HG03135 (cell line): ENCODE results near the gene ROPN1B.

ENCODE experiments used
- ATAC-seq: cut with Tn5 transposase; IDR thresholded peaks from one replicate; pipeline ENCODE4 v1.9.1; 2021; ENCODE audit warnings: mild to moderate bottlenecking, moderate library complexity; ENCODE audit not compliant: unreplicated experiment

Gene ROPN1B

DNA sequence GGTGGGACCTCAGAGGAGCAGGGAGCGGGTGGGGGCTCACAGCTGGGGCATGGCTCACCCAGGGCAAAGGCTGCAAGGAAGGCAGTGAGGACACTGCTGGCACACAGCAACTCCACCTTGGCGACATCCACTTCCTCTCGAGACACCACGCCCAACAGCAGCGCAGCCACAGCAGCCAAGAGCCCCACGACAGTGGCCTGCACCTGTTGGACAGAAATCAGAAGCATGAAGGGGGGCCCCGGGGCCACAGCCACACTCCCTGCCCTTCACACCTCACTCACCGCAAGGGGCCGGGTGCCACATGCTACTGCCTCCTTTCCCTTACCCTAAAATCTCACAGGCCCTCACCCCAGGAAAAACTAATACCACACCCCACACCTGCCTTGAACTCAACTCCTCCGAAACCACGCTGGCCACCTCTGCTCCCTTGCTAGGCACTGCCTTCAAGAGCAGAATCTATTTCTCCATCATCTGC is 57.3 kb downstream of the ROPN1B start:
- ATAC-seq: no peak

DNA sequence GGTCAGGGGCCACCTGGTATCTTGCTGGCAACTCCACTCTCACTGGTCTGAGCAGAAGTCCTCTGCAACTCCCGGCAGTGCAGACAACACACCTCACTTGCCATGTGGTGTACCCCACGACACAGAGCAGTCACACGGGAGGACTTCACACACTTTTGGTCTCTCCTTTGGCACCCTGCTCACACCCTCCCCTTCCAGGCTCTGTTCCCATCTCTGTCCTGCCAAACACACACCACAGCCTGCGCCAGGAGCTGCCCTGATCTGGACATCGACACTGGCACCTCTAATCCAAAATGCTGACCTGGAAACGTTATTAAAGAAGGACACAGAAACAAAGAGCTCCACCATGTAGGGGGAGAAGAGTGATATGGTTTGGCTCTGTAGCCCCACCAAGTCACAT is 57.8 kb downstream of the ROPN1B start:
- ATAC-seq: no peak

DNA sequence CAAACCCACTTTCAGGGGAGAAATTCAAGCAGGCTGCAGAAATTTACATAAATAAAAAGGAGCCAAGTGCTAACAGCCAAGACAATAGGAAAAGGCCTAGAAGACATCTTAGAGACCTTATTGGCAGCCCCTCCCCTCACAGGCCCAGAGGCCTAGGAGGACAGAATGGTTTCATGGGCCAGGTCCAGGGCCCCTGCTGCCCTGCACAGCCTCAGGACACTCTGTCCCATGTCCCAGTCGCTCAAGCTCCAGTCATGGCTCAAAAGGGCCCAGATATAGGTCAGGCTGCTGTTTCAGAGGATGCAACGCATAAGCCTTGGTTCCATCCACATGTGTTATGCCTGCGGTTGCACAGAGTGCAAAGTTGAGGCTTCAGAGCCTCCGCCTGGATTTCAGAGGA is 59.1 kb downstream of the ROPN1B start:
- no peak for ATAC-seq

DNA sequence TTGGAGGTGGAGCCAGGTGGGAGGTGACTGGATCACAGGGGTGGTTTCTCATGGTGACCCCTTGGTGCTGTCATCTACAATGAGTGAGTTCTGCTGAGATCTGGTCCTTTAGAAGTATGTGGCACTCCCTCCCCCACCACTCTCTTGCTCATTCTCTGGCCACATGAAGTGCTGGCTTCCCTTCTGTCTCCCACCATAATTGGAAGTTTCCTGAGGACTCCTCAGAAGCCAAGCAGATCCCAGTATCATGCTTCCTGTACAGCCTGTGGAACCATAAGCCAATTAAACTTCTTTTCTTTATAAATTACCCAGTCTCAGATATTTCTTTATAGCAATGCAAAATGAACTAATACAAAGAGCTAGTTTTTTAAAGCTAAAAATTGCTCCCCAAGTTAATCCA is 60.3 kb downstream of the ROPN1B start:
- no peak for ATAC-seq

DNA sequence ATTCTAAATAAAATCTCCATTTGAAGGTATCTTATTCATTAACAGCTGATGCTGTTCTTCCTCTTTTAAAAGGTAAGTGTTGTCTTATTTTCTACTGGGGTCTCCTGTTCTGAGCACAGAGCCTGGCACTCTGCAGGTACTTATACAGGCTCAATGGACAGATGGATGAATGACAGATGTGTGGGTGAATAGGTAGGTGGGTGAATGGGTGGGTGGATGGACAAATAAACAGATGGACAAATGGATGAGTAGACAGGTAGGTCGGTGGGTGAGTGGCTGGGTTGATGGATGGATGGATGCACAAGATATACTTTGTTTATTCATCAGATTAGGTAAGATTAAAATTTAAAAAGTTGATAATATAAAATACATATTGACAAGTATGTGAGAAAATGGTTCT is 61.5 kb downstream of the ROPN1B start:
- no peak for ATAC-seq

DNA sequence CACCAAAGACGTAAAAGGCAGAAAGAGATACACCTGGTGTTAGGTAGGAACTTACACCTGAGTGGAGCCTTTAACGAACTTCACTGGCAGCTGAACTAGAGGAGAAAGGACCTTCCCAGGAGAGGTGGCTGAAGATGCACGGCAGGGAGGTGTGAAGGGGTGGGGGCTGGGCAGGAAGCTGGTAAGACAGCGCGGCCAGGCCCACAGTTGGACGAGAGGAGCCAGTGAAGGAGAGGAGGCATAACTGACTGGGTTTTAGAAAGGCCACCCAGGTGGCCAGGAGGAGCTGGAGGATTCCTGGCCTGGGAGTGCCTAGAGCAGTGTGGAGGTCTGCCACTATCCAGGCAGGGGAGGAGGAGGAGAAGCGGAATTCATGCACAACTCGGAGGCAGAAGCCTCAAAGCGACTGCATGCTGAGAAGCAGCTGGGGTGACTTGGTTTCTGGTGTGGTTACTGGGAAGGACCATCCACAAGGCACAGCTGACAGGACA is 63.0 kb downstream of the ROPN1B start:
- no peak for ATAC-seq
